ENCODE measurements around the gene MACROD1. TPM values are rescaled to one million over a fixed set of nuclear protein-coding genes. Genes with fewer than 3 reads are reported as not detected.

MACROD1 gene
- total and polyA plus RNA-seq, 9 of the 15 experiments (the other 6 are each of a cell fraction or from before 2014, with no cell fraction given) = 1.1 to 60.0 (median 26.4) TPM

DNA sequence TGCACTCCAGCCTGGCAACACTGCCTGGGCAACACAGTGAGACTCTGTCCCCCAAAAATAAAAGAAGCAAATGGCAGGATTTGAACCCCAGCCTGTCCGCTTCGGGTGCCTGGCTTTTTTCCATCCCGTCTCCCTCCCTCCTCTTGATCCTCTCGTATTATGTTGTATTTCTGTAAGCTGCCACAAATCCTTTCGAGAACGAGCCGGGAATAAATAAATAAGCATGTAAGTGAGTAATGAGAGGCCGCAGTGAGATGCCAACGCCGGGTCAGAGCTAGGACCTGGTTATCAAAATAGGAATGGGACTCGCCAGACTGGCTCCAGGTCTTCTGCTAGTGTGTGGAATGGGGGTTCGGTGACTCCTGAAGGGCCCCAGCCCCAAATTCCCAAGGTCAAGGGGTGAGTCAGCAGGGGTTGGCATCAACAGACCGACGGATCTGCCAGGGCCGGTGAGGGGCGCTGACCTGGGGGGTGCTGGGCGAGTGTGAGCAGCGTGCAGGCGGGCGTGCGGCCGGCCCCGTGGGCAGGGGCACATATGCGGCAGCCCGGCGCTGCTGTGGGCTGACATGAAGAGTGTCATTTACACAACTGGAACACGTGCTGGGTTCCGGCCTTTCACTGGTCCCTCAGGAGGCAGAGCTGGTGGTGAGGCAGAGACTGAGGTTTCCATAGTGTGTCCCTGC, 82.4 kb downstream of the MACROD1 start (continued):
- no peak for TF ChIP-seq PATZ1 (CRISPR knock-in tag; IDR thresholded peaks at IDR 0.05; ENCODE audit: borderline replicate concordance)
- TF ChIP-seq TEAD1 (CRISPR knock-in tag; IDR thresholded peaks at IDR 0.05) = no peak

DNA sequence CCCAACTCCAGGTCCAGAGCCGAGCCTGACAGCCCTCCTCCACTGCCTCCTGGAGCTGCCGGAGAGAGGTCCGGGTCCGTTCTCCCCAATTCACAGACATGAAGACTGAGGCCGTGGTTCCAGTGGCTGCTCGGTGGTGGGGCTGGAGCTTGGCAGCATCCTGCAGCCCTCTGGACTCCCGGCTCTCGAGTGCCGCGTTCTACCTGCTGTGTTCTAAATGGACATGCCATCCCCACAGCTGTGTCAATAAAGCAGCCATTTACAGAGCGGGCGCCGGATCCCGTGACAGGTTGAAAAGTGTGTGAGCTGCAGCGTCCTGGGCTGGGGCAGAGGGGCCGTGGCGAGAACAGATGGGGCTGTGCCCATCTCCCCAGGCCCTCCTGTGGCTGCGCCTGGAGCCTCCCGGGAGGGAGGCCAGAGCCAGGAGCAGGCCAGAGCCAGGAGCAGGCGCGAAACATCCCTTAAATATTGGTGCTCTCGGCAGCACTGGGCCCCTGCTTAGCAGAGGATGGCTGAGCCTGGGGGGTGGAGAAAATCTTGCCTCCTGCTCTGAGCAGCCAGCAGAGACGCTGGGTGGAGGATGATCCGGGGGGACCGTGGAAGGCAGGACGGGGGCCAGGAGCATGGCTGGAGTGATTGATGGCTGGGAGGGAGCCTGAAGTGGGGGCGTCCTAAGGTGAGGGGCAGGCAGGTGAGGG, 84.0 kb downstream of the MACROD1 start:
- Histone ChIP-seq H3K79me2 (ENCODE audit: control insufficient read depth, insufficient read depth, low read length) (no peaks in the 10 kb centered on the region), H3K9me3 (replicated peaks; ENCODE audit: control insufficient read depth, insufficient read depth, low read depth, low read length) (no peaks in the 10 kb centered on the region), H3K36me3 (ENCODE audit: control insufficient read depth, insufficient read depth, low read length) (no peaks in the 10 kb centered on the region), H3K4me2 (ENCODE audit: insufficient read depth, low read length) (no peak overlapping the region), H3K9ac (ENCODE audit: insufficient read depth in 1 of 2, low read depth in 2 of 2, low read length in 2 of 2) (no peak overlapping the region; a peak in 1 of 4 replicates), H3K4me3 (no peak overlapping the region), H3K9me1 (ENCODE audit: control insufficient read depth, insufficient read depth, low read length) (no peaks in the 10 kb centered on the region), H3K27me3 (ENCODE audit: control insufficient read depth in 2 of 2, insufficient read depth in 2 of 2, low read length in 2 of 2) (no peaks in the 10 kb centered on the region), H2AFZ (ENCODE audit: low read depth, low read length) (no peak overlapping the region), H3K27ac (ENCODE audit: extremely low read depth, low read depth, low read length) (no peak overlapping the region), H4K20me1 (replicated peaks; ENCODE audit: control insufficient read depth, insufficient read depth, low read length) (peaks cover 36% of the 10 kb centered on the region), H3K4me1 (replicated peaks in 1 of 2; ENCODE audit: control insufficient read depth in 2 of 2, insufficient read depth in 2 of 2, low read length in 2 of 2) (peaks cover 0 to 49% of the 10 kb centered on the region in 2 experiments; a peak in 2 of 5 replicates)
- intact Hi-C loops (cut with micrococcal nuclease) = no loop called here
- FAIRE-seq (no peak), DNase-seq (ENCODE audit: extremely low read depth in 1 of 4, low spot score in 3 of 4) (no peak), ATAC-seq (no peak)
- ChIA-PET CTCF (ENCODE audit: low intra/inter-chr PET ratio) (no interaction called here), POLR2A (interaction anchor here (0.8 kb wide), 1 partner anchor 18 kb away, joined by 3 read pairs; no protein-coding TSS in a partner anchor)
- in situ Hi-C loops (cut with MboI) = no loop called here
- WGBS (ENCODE audit: insufficient coverage, low coverage, missing lambda C conversion rate) = 64% methylated on average over 25 of the region's 27 CpGs
- no TSS peak for BruUV-seq (replicated peaks)
- peak; percentile 18 to 58; a peak in 2 of 4 replicates for TF ChIP-seq KDM1A (IDR thresholded peaks at IDR 0.05)
- TF ChIP-seq, protein P1, sequence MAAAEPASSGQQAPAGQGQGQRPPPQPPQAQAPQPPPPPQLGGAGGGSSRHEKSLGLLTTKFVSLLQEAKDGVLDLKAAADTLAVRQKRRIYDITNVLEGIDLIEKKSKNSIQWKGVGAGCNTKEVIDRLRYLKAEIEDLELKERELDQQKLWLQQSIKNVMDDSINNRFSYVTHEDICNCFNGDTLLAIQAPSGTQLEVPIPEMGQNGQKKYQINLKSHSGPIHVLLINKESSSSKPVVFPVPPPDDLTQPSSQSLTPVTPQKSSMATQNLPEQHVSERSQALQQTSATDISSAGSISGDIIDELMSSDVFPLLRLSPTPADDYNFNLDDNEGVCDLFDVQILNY (CRISPR knock-in tag; IDR thresholded peaks at IDR 0.05) = no peak
- TF ChIP-seq ZNF408 (CRISPR knock-in tag; IDR thresholded peaks at IDR 0.05; ENCODE audit: low read depth) = no peak
- no peak for TF ChIP-seq KLF6 (CRISPR knock-in tag; IDR thresholded peaks at IDR 0.05; ENCODE audit: borderline replicate concordance)
- TF ChIP-seq ZKSCAN8 (CRISPR knock-in tag; IDR thresholded peaks at IDR 0.05) = peak; percentile 65; the same call in 1 of the 2 replicates
- no peak for TF ChIP-seq NR4A1 (CRISPR knock-in tag; IDR thresholded peaks at IDR 0.05)
- TF ChIP-seq NR4A1 (tag; IDR thresholded peaks at IDR 0.05) = no peak
- TF ChIP-seq ADNP (tag; IDR thresholded peaks at IDR 0.05) = 0 out of 2 replicates have a peak, but pooled peaks have one; percentile 40
- TF ChIP-seq MEF2D (tag; conservative IDR thresholded peaks at IDR 0.05; ENCODE audit: low read depth) = no peak
- TF ChIP-seq, protein P2, sequence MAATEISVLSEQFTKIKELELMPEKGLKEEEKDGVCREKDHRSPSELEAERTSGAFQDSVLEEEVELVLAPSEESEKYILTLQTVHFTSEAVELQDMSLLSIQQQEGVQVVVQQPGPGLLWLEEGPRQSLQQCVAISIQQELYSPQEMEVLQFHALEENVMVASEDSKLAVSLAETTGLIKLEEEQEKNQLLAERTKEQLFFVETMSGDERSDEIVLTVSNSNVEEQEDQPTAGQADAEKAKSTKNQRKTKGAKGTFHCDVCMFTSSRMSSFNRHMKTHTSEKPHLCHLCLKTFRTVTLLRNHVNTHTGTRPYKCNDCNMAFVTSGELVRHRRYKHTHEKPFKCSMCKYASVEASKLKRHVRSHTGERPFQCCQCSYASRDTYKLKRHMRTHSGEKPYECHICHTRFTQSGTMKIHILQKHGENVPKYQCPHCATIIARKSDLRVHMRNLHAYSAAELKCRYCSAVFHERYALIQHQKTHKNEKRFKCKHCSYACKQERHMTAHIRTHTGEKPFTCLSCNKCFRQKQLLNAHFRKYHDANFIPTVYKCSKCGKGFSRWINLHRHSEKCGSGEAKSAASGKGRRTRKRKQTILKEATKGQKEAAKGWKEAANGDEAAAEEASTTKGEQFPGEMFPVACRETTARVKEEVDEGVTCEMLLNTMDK (IDR thresholded peaks at IDR 0.05; ENCODE audit: borderline replicate concordance, insufficient read depth, low read depth, low read length, poor library complexity, severe bottlenecking) = no peak
- no peak for TF ChIP-seq NONO (IDR thresholded peaks at IDR 0.05; ENCODE audit: low read depth in 2 of 2, low read length in 1 of 2)
- peak; percentile 68 for TF ChIP-seq RBM25 (IDR thresholded peaks at IDR 0.05; ENCODE audit: low read depth, low read length, severe bottlenecking)
